Tongue (tissue), 2 donors: ENCODE results near the gene CCDC74A. TPM values are rescaled to one million over a fixed set of nuclear protein-coding genes. Genes with fewer than 3 reads are reported as not detected.
"Not testable (repeated sequence)": the region's sequence is repeated elsewhere in the genome, so short reads cannot be mapped to it uniquely, and the experiment has no call there.

Experiments used
- DNase-seq: peaks from one replicate; pipeline ENCODE4 v3.0.0-alpha.2; 2015
- total RNA-seq: library from RNA; depleted of rRNA; stranded (reverse); fragments of >200 nt; gene quantifications from one replicate; pipeline ENCODE4 v1.2.3, GENCODE V29; 2014

Gene CCDC74A
- total RNA-seq, 1 donor from 2014 or later, result 2.2 TPM

DNA sequence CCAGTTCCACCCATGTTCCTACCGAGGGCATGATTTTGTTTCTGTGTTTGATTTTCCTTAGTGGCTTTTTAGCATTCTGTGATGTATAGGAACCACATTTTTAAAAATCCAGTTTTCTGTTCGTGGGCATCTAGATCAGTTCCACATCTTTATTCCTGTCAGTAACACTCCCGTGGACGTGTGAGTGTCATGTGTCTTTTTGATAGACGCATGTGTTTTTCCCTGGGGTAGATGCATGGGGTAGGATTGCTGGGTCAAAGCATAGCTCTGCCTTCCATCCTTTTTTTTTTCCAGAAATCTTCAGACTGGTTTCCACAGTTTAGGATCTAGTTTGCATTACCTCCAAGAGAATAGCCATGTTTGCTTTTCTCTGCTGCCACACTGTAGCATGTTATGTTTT, 38.7 kb downstream of the CCDC74A start:
- DNase-seq, result no peak

DNA sequence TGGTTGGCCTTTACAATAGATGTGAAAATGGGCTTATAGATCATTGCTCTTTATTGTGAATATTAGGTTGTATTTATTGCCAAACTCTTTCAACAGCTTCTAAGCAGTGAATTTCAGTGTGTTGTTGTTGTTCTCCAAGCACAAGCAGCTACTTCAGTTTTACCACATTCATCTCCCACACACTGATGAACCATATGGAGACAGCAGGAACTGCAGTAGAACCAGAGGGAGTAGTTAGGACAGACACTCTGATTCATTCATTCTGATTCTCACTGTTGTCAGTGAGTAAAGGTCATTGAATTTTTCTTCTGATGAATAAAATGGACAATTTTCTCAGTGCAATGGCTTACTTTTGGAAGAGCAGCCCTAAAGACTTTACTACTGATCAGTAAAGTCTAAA, 40.2 kb downstream of the CCDC74A start:
- no peak for DNase-seq

- not testable (repeated sequence) for DNase-seq
Measured at GRCh38 chr2:131568401-131568800, 40.7 kb downstream of the CCDC74A start.

DNA sequence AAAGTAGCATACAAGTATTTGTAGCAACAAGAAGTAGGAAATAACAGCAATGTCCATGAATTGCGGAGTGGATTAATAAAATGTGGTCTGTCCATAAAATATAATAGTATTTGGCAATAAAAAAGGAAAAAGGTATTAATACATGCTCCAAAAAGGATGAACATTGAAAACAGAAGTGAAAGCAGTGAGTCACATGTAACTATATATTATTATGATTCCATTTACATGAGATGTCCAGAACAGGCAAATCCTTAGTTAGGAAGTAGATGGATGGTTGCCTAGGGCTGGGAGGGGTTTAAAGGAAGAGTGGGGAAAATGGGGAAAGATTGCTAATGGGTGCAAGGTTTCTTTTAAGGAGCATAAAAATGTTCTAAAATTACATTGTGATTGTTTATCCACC, 44.5 kb downstream of the CCDC74A start:
- DNase-seq, result no peak

GRCh38 chr2:131577812-131578211, 50.1 kb downstream of the CCDC74A start:
- no peak for DNase-seq

DNA sequence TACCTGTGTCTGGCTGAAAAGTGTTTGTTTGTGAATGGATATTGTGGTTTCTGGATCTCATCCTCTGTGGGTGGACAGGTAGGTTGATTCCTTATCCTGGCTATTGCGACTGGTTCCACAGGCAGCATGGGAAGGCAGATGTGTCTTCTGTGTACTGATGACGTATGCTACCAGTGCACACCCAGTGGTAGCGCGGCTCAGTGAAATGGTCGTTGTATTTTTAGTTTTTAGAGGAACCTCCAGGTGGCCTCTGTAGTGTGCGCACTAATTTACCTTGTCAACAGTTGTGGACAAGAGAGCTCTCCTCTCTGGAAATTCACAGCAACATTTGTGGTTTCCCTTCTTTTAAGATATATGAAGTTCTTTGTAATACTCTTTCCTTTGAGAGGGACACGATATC, 52.5 kb downstream of the CCDC74A start:
- no peak for DNase-seq

Other genes starting within 250 kb of the CCDC74A start
- gene RAB6D, start 163.7 kb upstream of the CCDC74A start, total RNA-seq, result not detected
- gene TUBA3D, start 51.8 kb upstream of the CCDC74A start, total RNA-seq, result not detected
- gene MZT2A, start 35.5 kb upstream of the CCDC74A start, total RNA-seq, result 51.6 TPM